H9 (cell line): ENCODE results near the gene LDLRAD4. TPM values are rescaled to one million over a fixed set of nuclear protein-coding genes. Genes with fewer than 3 reads are reported as not detected.

Source experiments
- DNase-seq: peaks from one replicate; pipeline ENCODE4 v3.0.0-alpha.2; 2017
- H2AFZ ChIP-seq: one replicate; pipeline ENCODE4 v1.6.1; 2013; ENCODE audit warnings: mild to moderate bottlenecking, low read length, control low read depth, moderate library complexity
- H2AK5ac ChIP-seq: 2 replicates; pipeline ENCODE4 v1.6.1; 2013; ENCODE audit warnings: low read length, control low read depth, mixed read lengths; ENCODE audit not compliant: insufficient read length
- H2BK120ac ChIP-seq: one replicate; pipeline ENCODE4 v1.6.1; 2013; ENCODE audit warnings: low read depth, mild to moderate bottlenecking, low read length, control low read depth, inconsistent platforms; ENCODE audit not compliant: poor library complexity, severe bottlenecking
- H2BK12ac ChIP-seq: 2 replicates; pipeline ENCODE4 v1.6.1; 2013; ENCODE audit warnings: low read length, control low read depth, mixed read lengths, low read depth; ENCODE audit not compliant: insufficient read length
- H2BK15ac ChIP-seq: 2 replicates; pipeline ENCODE4 v1.6.1; 2013; ENCODE audit warnings: low read depth, low read length, control low read depth
- H2BK20ac ChIP-seq: one replicate; pipeline ENCODE4 v1.6.1; 2013; ENCODE audit warnings: low read depth, mild to moderate bottlenecking, low read length, control low read depth, inconsistent platforms; ENCODE audit not compliant: poor library complexity, severe bottlenecking
- H2BK5ac ChIP-seq: 2 replicates; pipeline ENCODE4 v1.6.1; 2013; ENCODE audit warnings: low read length, control low read depth, mixed read lengths; ENCODE audit not compliant: insufficient read length
- H3K14ac ChIP-seq: 2 replicates; pipeline ENCODE4 v1.6.1; 2013; ENCODE audit warnings: low read length, control low read depth; ENCODE audit not compliant: insufficient read depth
- H3K18ac ChIP-seq: 2 replicates; pipeline ENCODE4 v1.6.1; 2013; ENCODE audit warnings: low read depth, mild to moderate bottlenecking, mixed read lengths, low read length, control low read depth; ENCODE audit not compliant: insufficient read length
- H3K23ac ChIP-seq: 2 replicates; pipeline ENCODE4 v1.6.1; 2013; ENCODE audit warnings: low read length, control low read depth, mixed read lengths, low read depth; ENCODE audit not compliant: insufficient read length
- H3K23me2 ChIP-seq: 2 replicates; pipeline ENCODE4 v1.6.1; 2013; ENCODE audit warnings: low read depth, mild to moderate bottlenecking, mixed read lengths, low read length, control low read depth; ENCODE audit not compliant: insufficient read length, poor library complexity, severe bottlenecking
- H3K27ac ChIP-seq: 2 replicates; pipeline ENCODE4 v1.5.1; 2013; ENCODE audit warnings: low read length, control low read depth, mixed read lengths, low read depth; ENCODE audit not compliant: insufficient read length
- H3K27me3 ChIP-seq: 2 replicates; pipeline ENCODE4 v1.6.1; 2013; ENCODE audit warnings: low read length, control low read depth, inconsistent platforms; ENCODE audit not compliant: insufficient read depth
- H3K4ac ChIP-seq: 2 replicates; pipeline ENCODE4 v1.6.1; 2013; ENCODE audit warnings: low read depth, mild to moderate bottlenecking, control low read depth, inconsistent platforms, low read length, moderate library complexity
- H3K4me1 ChIP-seq: 2 replicates; pipeline ENCODE4 v1.6.1; 2013; ENCODE audit warnings: low read length, control low read depth, inconsistent platforms; ENCODE audit not compliant: insufficient read depth
- H3K4me2 ChIP-seq: 2 replicates; pipeline ENCODE4 v1.6.1; 2013; ENCODE audit warnings: low read length, control low read depth, mixed read lengths; ENCODE audit not compliant: insufficient read length, insufficient read depth
- H3K56ac ChIP-seq: 2 replicates; pipeline ENCODE4 v1.6.1; 2013; ENCODE audit warnings: low read depth, mild to moderate bottlenecking, mixed read lengths, low read length, control low read depth; ENCODE audit not compliant: insufficient read length
- H3K79me1 ChIP-seq: 2 replicates; pipeline ENCODE4 v1.6.1; 2013; ENCODE audit warnings: low read depth, mild to moderate bottlenecking, moderate library complexity, low read length, control low read depth, inconsistent platforms; ENCODE audit not compliant: insufficient read depth, poor library complexity, severe bottlenecking
- H3K79me2 ChIP-seq: 2 replicates; pipeline ENCODE4 v1.6.1; 2013; ENCODE audit warnings: low read length, control low read depth, inconsistent platforms; ENCODE audit not compliant: insufficient read depth
- H3K9ac ChIP-seq: 2 replicates; pipeline ENCODE4 v1.6.1; 2013; ENCODE audit warnings: low read length, control low read depth, mixed read lengths; ENCODE audit not compliant: insufficient read length; ENCODE audit errors: extremely low read depth
- H3K9me3 ChIP-seq: one replicate; pipeline ENCODE4 v1.6.1; 2013; ENCODE audit warnings: low read depth, low read length, inconsistent platforms; ENCODE audit not compliant: control insufficient read depth
- H3T11ph ChIP-seq: one replicate; pipeline ENCODE4 v1.6.1; 2013; ENCODE audit warnings: mild to moderate bottlenecking, low read length, control low read depth, inconsistent platforms
- H4K20me1 ChIP-seq: one replicate; pipeline ENCODE4 v1.6.1; 2013; ENCODE audit not compliant: control insufficient read depth, insufficient read length, insufficient read depth
- H4K5ac ChIP-seq: 2 replicates; pipeline ENCODE4 v1.6.1; 2013; ENCODE audit warnings: low read depth, mild to moderate bottlenecking, mixed read lengths, low read length, control low read depth; ENCODE audit not compliant: insufficient read length
- H4K8ac ChIP-seq: replicated peaks from 2 replicates; pipeline ENCODE4 v1.6.1; 2013; ENCODE audit warnings: low read length, control low read depth, mixed read lengths, low read depth; ENCODE audit not compliant: insufficient read length
- H4K91ac ChIP-seq: 2 replicates; pipeline ENCODE4 v1.6.1; 2013; ENCODE audit warnings: low read depth, mild to moderate bottlenecking, moderate library complexity, mixed read lengths, low read length, control low read depth; ENCODE audit not compliant: insufficient read length
- H3K27ac Mint-ChIP-seq, 3 experiments: 2 replicates in 2 of 3; 3 replicates in 1 of 3; pipeline ENCODE4 v1.8.0; 2020 to 2021; ENCODE audit warnings: mixed read lengths in 3 of 3, mild to moderate bottlenecking in 1 of 3, moderate library complexity in 1 of 3
- H3K27me3 Mint-ChIP-seq: 2 replicates; pipeline ENCODE4 v1.8.0; 2021; ENCODE audit warnings: low read depth, mild to moderate bottlenecking, moderate library complexity, mixed read lengths
- H3K36me3 Mint-ChIP-seq, 3 experiments: 2 replicates in 2 of 3; 3 replicates in 1 of 3; pipeline ENCODE4 v1.8.0; 2020 to 2021; ENCODE audit warnings: low read depth in 3 of 3, mixed read lengths in 3 of 3; ENCODE audit not compliant: insufficient read depth in 1 of 3
- H3K4me1 Mint-ChIP-seq, 2 experiments: 2 replicates each; pipeline ENCODE4 v1.8.0; 2020; ENCODE audit warnings: mixed read lengths in 2 of 2
- H3K4me3 Mint-ChIP-seq, 2 experiments: 2 replicates in 1 of 2; 3 replicates in 1 of 2; pipeline ENCODE4 v1.8.0; 2020 to 2021; ENCODE audit warnings: mild to moderate bottlenecking in 2 of 2, mixed read lengths in 2 of 2, moderate library complexity in 1 of 2
- H3K9me3 Mint-ChIP-seq, 2 experiments: 2 replicates in 1 of 2; 3 replicates in 1 of 2; pipeline ENCODE4 v1.8.0; 2020; ENCODE audit warnings: mild to moderate bottlenecking in 2 of 2, mixed read lengths in 2 of 2, moderate library complexity in 1 of 2
- WGBS: extraction: QIAGEN DNeasy Blood & Tissue Kit; methylation state at CpG from one replicate; pipeline ENCODE4 v1.1.7; 2013; ENCODE audit warnings: missing lambda C conversion rate, low lambda C conversion rate, mixed read lengths; ENCODE audit not compliant: insufficient read length; ENCODE audit errors: extremely low coverage; 5-methylcytosine and 5-hydroxymethylcytosine counted together
- total RNA-seq: library from RNA; stranded (reverse); gene quantifications from 2 replicates; pipeline ENCODE4 v1.2.1, GENCODE V29; 2021
- TF ChIP-seq, protein P1 (sequence below): fragments of 200-600 bp; sonication (generic); conservative IDR thresholded peaks from 3 replicates; pipeline ENCODE4 v1.8.0; 2021; ENCODE audit warnings: antibody characterized with exemption, mild to moderate bottlenecking

LDLRAD4 gene
- total RNA-seq, 1 experiment from 2014 or later, result 3.9 TPM

DNA sequence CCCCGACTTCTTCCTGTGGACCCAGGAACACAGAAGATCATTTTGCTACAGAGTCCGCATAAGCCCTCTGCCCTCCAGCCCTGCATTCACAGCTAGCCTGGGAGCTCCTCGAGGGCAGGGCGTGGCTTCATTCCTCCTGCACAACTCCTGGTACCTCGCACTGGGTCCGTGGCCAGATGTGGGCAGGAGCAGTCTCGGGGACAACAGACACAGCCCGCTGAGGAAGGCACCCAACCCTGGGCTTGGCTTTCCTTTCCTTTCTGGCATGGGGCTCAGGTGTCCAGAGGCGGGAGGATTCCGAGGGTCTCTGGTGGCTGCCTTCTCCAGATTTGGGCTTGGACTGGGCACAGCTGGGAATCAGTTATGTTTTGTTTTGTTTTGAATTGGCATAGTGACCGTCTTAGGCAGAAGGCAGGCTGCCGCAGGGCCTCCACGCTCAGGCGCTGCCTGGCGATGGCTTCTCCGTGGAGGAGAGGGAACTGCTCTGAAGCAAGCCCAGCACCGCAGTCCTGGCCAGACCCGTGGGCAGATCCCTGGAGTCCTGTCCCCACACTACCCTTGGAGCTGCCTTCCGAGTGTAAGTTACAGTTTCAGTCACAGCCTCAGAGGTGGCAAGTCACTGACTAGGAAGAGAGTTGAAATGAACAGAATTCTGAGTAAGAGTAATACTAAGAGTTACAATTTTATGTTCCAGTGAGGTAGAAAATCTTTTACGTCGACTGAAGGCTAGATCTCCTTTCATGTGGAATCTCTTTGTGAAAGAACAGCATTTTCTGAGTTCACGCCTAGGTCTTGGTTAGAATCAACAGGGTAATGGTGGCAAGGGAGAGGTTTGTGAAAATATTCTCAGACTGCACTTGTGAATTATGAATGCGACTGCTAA lies 47.9 kb downstream of the LDLRAD4 start:
- H2BK120ac ChIP-seq, result no peak overlapping the region
- H2AFZ ChIP-seq, result no peak overlapping the region
- H3K27me3 Mint-ChIP-seq, result peaks cover 22% of the 10 kb centered on the region
- no peak overlapping the region for H2AK5ac ChIP-seq
- H3T11ph ChIP-seq, result no peak overlapping the region
- H3K9ac ChIP-seq, result no peak overlapping the region
- peaks cover 3% of the 10 kb centered on the region for H3K23me2 ChIP-seq
- no peaks in the 10 kb centered on the region for H3K9me3 ChIP-seq
- WGBS, result no CpG with 5 or more reads among the region's 23 CpGs
- H2BK12ac ChIP-seq, result no peak overlapping the region
- H3K27ac Mint-ChIP-seq, result peak overlapping the region in 2 of 3 experiments; percentile 35 to 38; a peak in 2 of 7 replicates
- TF ChIP-seq, protein P1, sequence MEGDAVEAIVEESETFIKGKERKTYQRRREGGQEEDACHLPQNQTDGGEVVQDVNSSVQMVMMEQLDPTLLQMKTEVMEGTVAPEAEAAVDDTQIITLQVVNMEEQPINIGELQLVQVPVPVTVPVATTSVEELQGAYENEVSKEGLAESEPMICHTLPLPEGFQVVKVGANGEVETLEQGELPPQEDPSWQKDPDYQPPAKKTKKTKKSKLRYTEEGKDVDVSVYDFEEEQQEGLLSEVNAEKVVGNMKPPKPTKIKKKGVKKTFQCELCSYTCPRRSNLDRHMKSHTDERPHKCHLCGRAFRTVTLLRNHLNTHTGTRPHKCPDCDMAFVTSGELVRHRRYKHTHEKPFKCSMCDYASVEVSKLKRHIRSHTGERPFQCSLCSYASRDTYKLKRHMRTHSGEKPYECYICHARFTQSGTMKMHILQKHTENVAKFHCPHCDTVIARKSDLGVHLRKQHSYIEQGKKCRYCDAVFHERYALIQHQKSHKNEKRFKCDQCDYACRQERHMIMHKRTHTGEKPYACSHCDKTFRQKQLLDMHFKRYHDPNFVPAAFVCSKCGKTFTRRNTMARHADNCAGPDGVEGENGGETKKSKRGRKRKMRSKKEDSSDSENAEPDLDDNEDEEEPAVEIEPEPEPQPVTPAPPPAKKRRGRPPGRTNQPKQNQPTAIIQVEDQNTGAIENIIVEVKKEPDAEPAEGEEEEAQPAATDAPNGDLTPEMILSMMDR, result no peak
- peaks cover 23 to 32% of the 10 kb centered on the region in 2 experiments for H3K4me1 Mint-ChIP-seq
- H4K91ac ChIP-seq, result no peak overlapping the region
- H3K79me1 ChIP-seq, result no peaks in the 10 kb centered on the region
- no peak overlapping the region for H2BK5ac ChIP-seq
- no peaks in the 10 kb centered on the region for H4K20me1 ChIP-seq
- H3K56ac ChIP-seq, result no peak overlapping the region
- H3K14ac ChIP-seq, result no peak overlapping the region
- no peaks in the 10 kb centered on the region for H3K9me3 Mint-ChIP-seq
- no peak for DNase-seq
- no peak overlapping the region for H3K4me3 Mint-ChIP-seq
- H3K4ac ChIP-seq, result no peak overlapping the region
- H4K8ac ChIP-seq, result no peak overlapping the region
- no peak overlapping the region for H3K18ac ChIP-seq
- H3K27ac ChIP-seq, result no peak overlapping the region
- H2BK15ac ChIP-seq, result no peak overlapping the region
- no peak overlapping the region for H4K5ac ChIP-seq
- H3K36me3 Mint-ChIP-seq, result no peaks in the 10 kb centered on the region
- no peak overlapping the region for H2BK20ac ChIP-seq
- H3K79me2 ChIP-seq, result no peaks in the 10 kb centered on the region
- H3K4me2 ChIP-seq, result no peak overlapping the region
- no peak overlapping the region for H3K23ac ChIP-seq
- H3K27me3 ChIP-seq, result no peaks in the 10 kb centered on the region
- 0 out of 2 replicates have a peak, but pooled peaks cover 2% of the 10 kb centered on the region for H3K4me1 ChIP-seq
